Measurements from ENCODE around the gene AUTS2.

DNA sequence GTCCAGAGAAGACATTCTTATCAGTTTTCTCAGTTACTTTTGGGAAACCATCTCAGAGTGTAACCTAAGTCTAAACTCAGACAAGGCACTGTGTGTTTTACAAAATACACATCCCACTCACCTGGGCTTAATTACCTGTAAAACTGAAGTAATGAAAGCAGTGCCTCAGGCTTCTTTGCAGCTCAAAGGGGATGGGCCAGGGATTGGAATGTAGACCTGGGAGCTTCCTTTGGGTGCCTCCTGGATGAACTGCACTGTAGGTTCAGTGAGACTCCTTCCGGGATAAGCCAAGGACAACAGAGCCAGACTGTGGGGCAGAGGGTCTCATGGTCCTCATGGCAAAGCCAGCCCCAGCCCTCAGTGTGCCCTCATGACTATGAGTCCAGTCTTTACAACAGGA, 861.3 kb downstream of the AUTS2 start:
- TF ChIP-seq, protein P1, sequence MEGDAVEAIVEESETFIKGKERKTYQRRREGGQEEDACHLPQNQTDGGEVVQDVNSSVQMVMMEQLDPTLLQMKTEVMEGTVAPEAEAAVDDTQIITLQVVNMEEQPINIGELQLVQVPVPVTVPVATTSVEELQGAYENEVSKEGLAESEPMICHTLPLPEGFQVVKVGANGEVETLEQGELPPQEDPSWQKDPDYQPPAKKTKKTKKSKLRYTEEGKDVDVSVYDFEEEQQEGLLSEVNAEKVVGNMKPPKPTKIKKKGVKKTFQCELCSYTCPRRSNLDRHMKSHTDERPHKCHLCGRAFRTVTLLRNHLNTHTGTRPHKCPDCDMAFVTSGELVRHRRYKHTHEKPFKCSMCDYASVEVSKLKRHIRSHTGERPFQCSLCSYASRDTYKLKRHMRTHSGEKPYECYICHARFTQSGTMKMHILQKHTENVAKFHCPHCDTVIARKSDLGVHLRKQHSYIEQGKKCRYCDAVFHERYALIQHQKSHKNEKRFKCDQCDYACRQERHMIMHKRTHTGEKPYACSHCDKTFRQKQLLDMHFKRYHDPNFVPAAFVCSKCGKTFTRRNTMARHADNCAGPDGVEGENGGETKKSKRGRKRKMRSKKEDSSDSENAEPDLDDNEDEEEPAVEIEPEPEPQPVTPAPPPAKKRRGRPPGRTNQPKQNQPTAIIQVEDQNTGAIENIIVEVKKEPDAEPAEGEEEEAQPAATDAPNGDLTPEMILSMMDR (IDR thresholded peaks at IDR 0.05; ENCODE audit: low read depth, low read length, missing input control): no peak
- no peak for TF ChIP-seq YY1 (IDR thresholded peaks at IDR 0.05)
- TF ChIP-seq EGR1 (IDR thresholded peaks at IDR 0.05; ENCODE audit: low read depth in 2 of 2): no peak
